OCI-LY1 (cell line): ENCODE measurements around the gene GJB2.

Experiments
- H2AFZ ChIP-seq: fragments of 200-600 bp; sonication (generic), shearing (Covaris generic); 2 replicates; pipeline ENCODE4 v1.6.0; 2014; ENCODE audit warnings: antibody characterized with exemption, mild to moderate bottlenecking, low read length
- H3F3A ChIP-seq: fragments of 200-600 bp; sonication (generic), shearing (Covaris generic); 2 replicates; pipeline ENCODE4 v1.6.0; 2014; ENCODE audit warnings: mild to moderate bottlenecking, antibody characterized with exemption, low read length, moderate library complexity; ENCODE audit not compliant: insufficient read depth
- H3K27ac ChIP-seq: fragments of 200-600 bp; sonication (generic); 2 replicates; pipeline ENCODE4 v1.5.1; 2014; ENCODE audit warnings: low read length, mixed run types, mild to moderate bottlenecking, low read depth; ENCODE audit not compliant: poor library complexity, severe bottlenecking
- H3K27me3 ChIP-seq: fragments of 200-600 bp; sonication (generic); 2 replicates; pipeline ENCODE4 v1.6.0; 2014; ENCODE audit warnings: antibody characterized with exemption, mild to moderate bottlenecking, low read length, moderate library complexity; ENCODE audit not compliant: insufficient read depth
- H3K36me3 ChIP-seq: fragments of 200-600 bp; sonication (generic); 2 replicates; pipeline ENCODE4 v1.6.1; 2014; ENCODE audit warnings: mild to moderate bottlenecking, antibody characterized with exemption, low read length, moderate library complexity, mixed read lengths; ENCODE audit not compliant: insufficient read depth
- H3K4me1 ChIP-seq: fragments of 200-600 bp; sonication (generic); 2 replicates; pipeline ENCODE4 v1.5.1; 2014; ENCODE audit warnings: mild to moderate bottlenecking, low read length, moderate library complexity; ENCODE audit not compliant: insufficient read depth, severe bottlenecking
- H3K4me2 ChIP-seq: fragments of 200-600 bp; sonication (generic), shearing (Covaris generic); 2 replicates; pipeline ENCODE4 v1.6.1; 2014; ENCODE audit warnings: low read length
- H3K4me3 ChIP-seq: fragments of 200-600 bp; sonication (generic); 2 replicates; pipeline ENCODE4 v1.5.1; 2014; ENCODE audit warnings: low read length, low read depth, mild to moderate bottlenecking, mixed read lengths; ENCODE audit not compliant: poor library complexity, severe bottlenecking
- H3K79me2 ChIP-seq: fragments of 200-600 bp; shearing (Covaris generic); 2 replicates; pipeline ENCODE4 v1.6.1; 2016; ENCODE audit warnings: mixed run types, low read length, mixed read lengths; ENCODE audit not compliant: insufficient read depth
- H3K9ac ChIP-seq: fragments of 200-600 bp; sonication (generic), shearing (Covaris generic); 2 replicates; pipeline ENCODE4 v1.6.1; 2014; ENCODE audit warnings: mild to moderate bottlenecking, low read length, mixed read lengths
- H3K9me2 ChIP-seq: fragments of 200-600 bp; sonication (generic), shearing (Covaris generic); 2 replicates; pipeline ENCODE4 v1.6.1; 2014; ENCODE audit warnings: low read depth, mild to moderate bottlenecking, low read length, mixed read lengths
- H3K9me3 ChIP-seq: fragments of 200-600 bp; shearing (Covaris generic); 2 replicates; pipeline ENCODE4 v1.6.1; 2014; ENCODE audit warnings: low read length, mixed read lengths
- H4K20me1 ChIP-seq: fragments of 200-600 bp; sonication (generic), shearing (Covaris generic); 2 replicates; pipeline ENCODE4 v1.6.0; 2016; ENCODE audit warnings: mild to moderate bottlenecking, low read length; ENCODE audit not compliant: insufficient read depth
- EZH2 ChIP-seq: fragments of 200-600 bp; sonication (generic), shearing (Covaris generic); IDR thresholded peaks from 2 replicates; pipeline ENCODE4 v1.8.0; 2017; ENCODE audit warnings: borderline replicate concordance, mixed run types, mild to moderate bottlenecking, antibody characterized with exemption, low read length, moderate library complexity, mixed read lengths
- TF ChIP-seq, protein P1 (sequence below): fragments of 200-600 bp; sonication (generic), shearing (Covaris generic); IDR thresholded peaks from 2 replicates; pipeline ENCODE4 v1.5.1; 2017; ENCODE audit warnings: mild to moderate bottlenecking, antibody characterized with exemption, low read length, moderate library complexity, mixed read lengths

GJB2 gene

DNA sequence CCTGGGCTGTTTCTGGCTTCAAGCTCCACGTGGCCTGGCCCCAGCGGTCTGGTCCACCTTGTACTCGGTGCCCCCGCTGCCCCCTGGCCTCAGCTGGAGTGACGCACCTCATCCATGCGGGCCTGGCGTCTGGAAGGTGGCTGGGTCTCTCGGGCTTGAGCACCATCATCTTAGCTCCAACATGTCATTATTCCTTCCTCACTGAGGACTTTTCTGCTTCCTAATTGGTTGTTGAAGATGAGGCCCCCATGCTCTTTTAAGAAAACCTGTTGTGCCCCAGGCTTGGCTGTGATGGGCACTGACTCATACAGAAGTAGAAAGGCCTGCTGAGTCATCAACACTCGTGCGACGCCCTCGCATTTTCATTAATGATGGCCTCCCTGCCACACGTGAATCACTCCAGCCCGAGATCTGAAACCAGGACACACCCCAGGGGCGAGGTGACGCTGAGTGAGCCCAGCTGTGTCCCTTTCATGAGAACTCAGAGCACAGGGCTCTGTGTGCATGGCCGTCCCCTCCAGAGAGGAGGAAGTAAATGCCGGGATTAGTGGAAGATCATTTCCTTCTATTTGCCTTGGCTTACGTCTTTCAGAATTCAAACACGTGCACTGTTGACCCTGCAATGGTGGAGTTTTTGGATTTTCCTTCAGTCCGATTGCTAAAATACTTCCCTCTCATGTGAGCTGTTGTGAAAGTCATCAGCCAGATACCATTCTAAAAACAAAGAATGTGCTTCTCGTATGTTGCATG, 17.9 kb downstream of the GJB2 start:
- no peaks in the 10 kb centered on the region for H3K36me3 ChIP-seq
- no peaks in the 10 kb centered on the region; the same call in 1 of the 2 replicates for H3K27me3 ChIP-seq
- no peaks in the 10 kb centered on the region for H4K20me1 ChIP-seq
- H3K79me2 ChIP-seq, result no peaks in the 10 kb centered on the region
- H2AFZ ChIP-seq, result no peak overlapping the region
- no peak for TF ChIP-seq EZH2
- TF ChIP-seq, protein P1, sequence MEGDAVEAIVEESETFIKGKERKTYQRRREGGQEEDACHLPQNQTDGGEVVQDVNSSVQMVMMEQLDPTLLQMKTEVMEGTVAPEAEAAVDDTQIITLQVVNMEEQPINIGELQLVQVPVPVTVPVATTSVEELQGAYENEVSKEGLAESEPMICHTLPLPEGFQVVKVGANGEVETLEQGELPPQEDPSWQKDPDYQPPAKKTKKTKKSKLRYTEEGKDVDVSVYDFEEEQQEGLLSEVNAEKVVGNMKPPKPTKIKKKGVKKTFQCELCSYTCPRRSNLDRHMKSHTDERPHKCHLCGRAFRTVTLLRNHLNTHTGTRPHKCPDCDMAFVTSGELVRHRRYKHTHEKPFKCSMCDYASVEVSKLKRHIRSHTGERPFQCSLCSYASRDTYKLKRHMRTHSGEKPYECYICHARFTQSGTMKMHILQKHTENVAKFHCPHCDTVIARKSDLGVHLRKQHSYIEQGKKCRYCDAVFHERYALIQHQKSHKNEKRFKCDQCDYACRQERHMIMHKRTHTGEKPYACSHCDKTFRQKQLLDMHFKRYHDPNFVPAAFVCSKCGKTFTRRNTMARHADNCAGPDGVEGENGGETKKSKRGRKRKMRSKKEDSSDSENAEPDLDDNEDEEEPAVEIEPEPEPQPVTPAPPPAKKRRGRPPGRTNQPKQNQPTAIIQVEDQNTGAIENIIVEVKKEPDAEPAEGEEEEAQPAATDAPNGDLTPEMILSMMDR, result no peak
- H3K9me2 ChIP-seq, result no peaks in the 10 kb centered on the region
- H3K27ac ChIP-seq, result no peak overlapping the region
- H3F3A ChIP-seq, result no peaks in the 10 kb centered on the region
- H3K9ac ChIP-seq, result no peak overlapping the region
- no peak overlapping the region for H3K4me3 ChIP-seq
- H3K9me3 ChIP-seq, result no peaks in the 10 kb centered on the region
- no peaks in the 10 kb centered on the region for H3K4me1 ChIP-seq
- no peak overlapping the region for H3K4me2 ChIP-seq

DNA sequence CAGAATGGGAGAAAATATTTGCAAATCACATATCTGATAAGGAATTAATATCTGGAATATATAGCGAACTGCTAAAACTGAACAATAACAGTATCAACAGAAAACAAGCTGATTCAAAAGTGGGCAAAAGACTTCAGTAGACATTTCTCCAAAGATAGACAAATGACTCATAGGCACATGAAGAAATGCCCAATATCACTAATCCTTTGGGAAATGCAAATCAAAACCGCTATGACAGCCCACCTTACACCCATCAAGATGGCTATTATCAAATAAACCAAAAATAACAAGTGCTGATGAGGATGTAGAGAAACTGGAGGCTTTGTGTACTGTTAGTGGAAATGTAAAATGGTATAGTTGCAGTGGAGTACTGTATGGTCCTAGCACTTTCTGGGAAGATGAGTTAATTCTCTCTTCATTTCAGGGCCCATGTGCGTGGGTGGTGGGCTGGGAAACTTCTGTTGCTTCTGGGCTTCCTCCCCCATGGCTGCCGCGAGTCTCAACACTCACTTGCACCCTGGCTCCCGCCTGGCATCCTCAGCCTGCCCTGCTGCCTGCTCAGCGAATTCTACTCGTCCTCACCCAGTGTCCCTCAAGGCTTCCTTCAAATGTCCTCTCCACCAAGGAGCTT, 19.5 kb downstream of the GJB2 start:
- Histone ChIP-seq H3K27ac (no peak overlapping the region), H3K79me2 (no peaks in the 10 kb centered on the region), H3K9me3 (no peaks in the 10 kb centered on the region), H3K4me1 (no peaks in the 10 kb centered on the region), H3K9me2 (no peaks in the 10 kb centered on the region), H3F3A (no peaks in the 10 kb centered on the region), H3K27me3 (no peaks in the 10 kb centered on the region), H4K20me1 (no peaks in the 10 kb centered on the region), H2AFZ (no peak overlapping the region), H3K36me3 (no peaks in the 10 kb centered on the region), H3K4me2 (no peak overlapping the region), H3K4me3 (no peak overlapping the region), H3K9ac (no peak overlapping the region)
- TF ChIP-seq, protein P1, result no peak
- no peak for TF ChIP-seq EZH2

DNA sequence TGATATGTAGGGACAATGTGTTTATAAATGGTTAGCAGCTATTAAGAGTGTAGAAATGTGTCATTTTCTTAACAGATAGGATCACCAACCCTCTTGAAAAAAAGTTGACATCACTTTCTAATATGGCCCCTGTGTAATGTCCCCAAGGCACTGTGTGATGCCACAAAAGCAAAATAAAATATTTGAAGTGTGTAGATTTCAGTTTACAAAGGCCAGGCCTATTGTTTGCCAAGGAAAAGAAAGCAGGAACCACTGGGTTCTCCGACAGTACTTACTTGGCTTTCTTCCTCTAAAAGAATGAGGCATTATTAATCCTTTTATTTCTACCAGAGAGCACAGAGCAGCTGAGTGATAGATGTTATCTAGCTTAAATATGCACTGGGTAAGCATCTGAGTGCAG, 21.4 kb downstream of the GJB2 start:
- H3K27ac ChIP-seq, result no peak overlapping the region
- no peaks in the 10 kb centered on the region for H3F3A ChIP-seq
- no peaks in the 10 kb centered on the region for H3K79me2 ChIP-seq
- H3K9ac ChIP-seq, result no peak overlapping the region
- no peaks in the 10 kb centered on the region for H3K9me3 ChIP-seq
- TF ChIP-seq, protein P1, result no peak
- H3K4me2 ChIP-seq, result no peak overlapping the region
- H3K9me2 ChIP-seq, result no peaks in the 10 kb centered on the region
- H3K36me3 ChIP-seq, result no peaks in the 10 kb centered on the region
- H4K20me1 ChIP-seq, result no peaks in the 10 kb centered on the region
- no peaks in the 10 kb centered on the region for H3K4me1 ChIP-seq
- no peak overlapping the region for H2AFZ ChIP-seq
- no peak overlapping the region for H3K4me3 ChIP-seq
- H3K27me3 ChIP-seq, result no peaks in the 10 kb centered on the region
